Heart left ventricle (tissue), 13 donors: ENCODE data around the gene CUX1.

Experiments
- POLR2A ChIP-seq, 2 donors: fragments of 450-650 bp; IDR thresholded peaks; one replicate each; pipeline ENCODE4 v1.6.1; 2017; ENCODE audit warnings: antibody characterized with exemption in 2 of 2, mild to moderate bottlenecking in 2 of 2, moderate library complexity in 2 of 2
- TF ChIP-seq, protein P1 (sequence below), 12 donors: fragments of 200-600 bp; sonication (generic) in 4 of 12; IDR thresholded peaks; one replicate each; pipeline versions ENCODE4 v1.5.0 to v1.8.0; 2018 to 2022; ENCODE audit warnings: antibody characterized with exemption in 12 of 12, mild to moderate bottlenecking in 5 of 12
- donor health status: ischemic (EF 13 %, LVEDD 7.1; RV severe dilation, severe dysfunction).
- donor health status: DM: no; HTN: yes; CAD: no.
- donor health status: DM: no; HTN: no; CAD: no.
- donor health status: ischemic (EF 25% LVEDD 6.9; RV normal size, moderate dysfunction).
- donor health status: ischemic (EF 25% LVEDD 5.7; RV mildly dilated, moderate dysfunction).
- donor health status: ischemic (EF 35%, LVEDD 5.7; RV mildly dilated, moderate dysfunction).
- donor health status: nonischemic (EF 11% LVEDD 7.7; RV severe dilation, severe dysfunction).
- donor health status: DM: yes; HTN: yes; CAD: no.
- donor health status: PGD.
- donor health status: ischemic (EF 29% LVEDD 5.4; RV normal size, mild dysfunction).
- donor health status: nonischemic (EF 23%, LVEDD 6.1; RV moderate dilation, normal function).

DNA sequence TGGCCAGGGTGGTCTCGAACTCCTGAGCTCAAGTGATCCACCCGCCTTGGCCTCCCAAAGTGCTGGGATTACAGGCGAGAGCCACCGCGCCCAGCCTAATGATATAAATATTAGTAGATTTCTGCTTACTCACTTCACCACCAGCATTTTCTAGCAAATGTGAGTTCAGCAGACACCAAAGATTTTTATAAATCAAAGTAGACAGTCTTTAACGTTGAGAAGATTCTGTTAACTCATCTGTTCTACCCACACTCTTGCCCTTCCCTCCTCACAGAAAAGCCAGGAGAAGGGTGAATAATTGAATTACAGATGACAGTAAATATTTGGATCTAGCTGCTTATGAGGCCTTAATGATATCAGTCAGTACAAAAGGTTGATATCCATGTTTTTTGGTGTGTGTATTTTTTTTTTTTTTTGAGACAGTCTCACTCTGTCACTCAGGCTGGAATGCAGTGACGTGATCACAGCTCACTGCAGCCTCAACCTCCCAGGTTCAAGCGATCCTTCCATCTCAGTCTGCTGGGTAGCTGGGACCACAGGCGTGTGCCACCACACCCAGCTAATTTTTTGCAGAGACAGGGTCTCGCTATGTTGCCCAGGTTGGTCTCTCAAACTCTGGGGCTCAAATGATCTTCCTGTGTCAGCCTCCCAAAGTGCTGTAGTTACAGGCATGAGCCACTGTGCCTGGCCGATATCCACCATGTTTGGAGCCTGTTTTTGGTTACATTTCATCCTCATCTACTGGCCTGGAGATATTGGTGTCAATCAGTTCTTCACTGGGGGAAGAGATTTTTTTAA, 120.5 kb downstream of the CUX1 start:
- TF ChIP-seq, protein P1, sequence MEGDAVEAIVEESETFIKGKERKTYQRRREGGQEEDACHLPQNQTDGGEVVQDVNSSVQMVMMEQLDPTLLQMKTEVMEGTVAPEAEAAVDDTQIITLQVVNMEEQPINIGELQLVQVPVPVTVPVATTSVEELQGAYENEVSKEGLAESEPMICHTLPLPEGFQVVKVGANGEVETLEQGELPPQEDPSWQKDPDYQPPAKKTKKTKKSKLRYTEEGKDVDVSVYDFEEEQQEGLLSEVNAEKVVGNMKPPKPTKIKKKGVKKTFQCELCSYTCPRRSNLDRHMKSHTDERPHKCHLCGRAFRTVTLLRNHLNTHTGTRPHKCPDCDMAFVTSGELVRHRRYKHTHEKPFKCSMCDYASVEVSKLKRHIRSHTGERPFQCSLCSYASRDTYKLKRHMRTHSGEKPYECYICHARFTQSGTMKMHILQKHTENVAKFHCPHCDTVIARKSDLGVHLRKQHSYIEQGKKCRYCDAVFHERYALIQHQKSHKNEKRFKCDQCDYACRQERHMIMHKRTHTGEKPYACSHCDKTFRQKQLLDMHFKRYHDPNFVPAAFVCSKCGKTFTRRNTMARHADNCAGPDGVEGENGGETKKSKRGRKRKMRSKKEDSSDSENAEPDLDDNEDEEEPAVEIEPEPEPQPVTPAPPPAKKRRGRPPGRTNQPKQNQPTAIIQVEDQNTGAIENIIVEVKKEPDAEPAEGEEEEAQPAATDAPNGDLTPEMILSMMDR (IDR thresholded peaks at IDR 0.05) = no peak
- no peak for TF ChIP-seq POLR2A (IDR thresholded peaks at IDR 0.05)
